Activated CD8-positive, alpha-beta memory T cell treated with anti-CD3 and anti-CD28 coated beads, Interleukin-2, amount 50 U/mL, for 48 hours (primary cell): ENCODE measurements around the gene NMNAT2.

ENCODE experiments used
- DNase-seq: peaks from one replicate; pipeline ENCODE4 v3.0.0-alpha.2; 2020

NMNAT2 gene

DNA sequence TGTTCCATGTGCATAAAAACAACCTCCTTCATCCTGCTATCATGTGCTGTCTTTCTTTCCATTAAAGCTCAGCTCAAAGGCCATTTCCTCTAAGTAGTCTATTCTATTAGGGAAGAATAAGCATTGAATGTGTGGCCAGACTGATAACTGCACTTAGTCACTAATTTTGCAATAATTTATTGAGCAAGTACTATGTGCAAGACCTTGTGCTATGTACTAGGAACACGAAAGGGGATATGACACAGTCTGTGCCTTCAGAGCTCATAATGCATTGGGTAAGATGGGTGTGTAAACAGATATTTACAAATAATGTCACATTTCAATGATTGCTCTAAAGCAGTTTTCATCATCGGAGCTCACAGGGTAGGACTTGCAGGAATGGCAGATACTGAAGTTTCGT, 54.2 kb downstream of the NMNAT2 start:
- no peak for DNase-seq

DNA sequence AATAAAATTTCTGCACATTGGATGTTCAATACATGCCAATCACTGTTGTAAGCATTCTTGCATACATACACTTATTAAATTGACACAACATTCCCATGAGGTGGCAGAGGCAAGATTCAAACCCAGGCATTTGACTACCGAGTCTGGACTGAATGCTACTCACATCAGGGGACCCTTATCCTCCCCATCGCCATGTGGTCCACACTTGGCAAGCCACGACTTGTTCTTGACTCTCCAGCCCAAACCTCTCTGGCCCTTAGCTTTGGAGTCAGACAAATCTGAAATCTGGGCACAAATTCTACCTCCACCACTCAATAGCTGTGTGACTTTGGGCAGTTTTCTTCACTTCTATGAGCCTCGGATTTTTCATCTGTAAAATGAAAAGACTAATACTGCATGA, 57.1 kb downstream of the NMNAT2 start:
- DNase-seq, result no peak

DNA sequence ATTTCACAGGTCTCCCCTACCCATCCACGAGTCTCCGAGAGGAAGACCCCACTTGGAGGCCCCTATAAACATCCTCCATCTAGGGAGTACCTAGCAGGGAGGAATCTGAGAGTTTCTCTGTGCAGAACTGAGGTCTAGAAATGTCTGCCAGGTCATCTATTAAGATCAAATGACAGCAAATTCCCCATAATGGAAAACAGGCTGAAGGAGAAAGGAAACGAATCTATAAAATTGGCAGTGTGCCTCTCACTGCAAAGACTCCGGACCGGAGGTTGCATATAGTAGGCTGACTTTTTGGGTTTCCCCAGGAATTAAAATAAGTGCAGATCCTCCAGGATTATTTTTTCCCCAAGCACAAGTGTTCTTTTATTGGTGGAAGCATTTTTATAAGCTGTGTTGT, 57.7 kb downstream of the NMNAT2 start:
- no peak for DNase-seq

DNA sequence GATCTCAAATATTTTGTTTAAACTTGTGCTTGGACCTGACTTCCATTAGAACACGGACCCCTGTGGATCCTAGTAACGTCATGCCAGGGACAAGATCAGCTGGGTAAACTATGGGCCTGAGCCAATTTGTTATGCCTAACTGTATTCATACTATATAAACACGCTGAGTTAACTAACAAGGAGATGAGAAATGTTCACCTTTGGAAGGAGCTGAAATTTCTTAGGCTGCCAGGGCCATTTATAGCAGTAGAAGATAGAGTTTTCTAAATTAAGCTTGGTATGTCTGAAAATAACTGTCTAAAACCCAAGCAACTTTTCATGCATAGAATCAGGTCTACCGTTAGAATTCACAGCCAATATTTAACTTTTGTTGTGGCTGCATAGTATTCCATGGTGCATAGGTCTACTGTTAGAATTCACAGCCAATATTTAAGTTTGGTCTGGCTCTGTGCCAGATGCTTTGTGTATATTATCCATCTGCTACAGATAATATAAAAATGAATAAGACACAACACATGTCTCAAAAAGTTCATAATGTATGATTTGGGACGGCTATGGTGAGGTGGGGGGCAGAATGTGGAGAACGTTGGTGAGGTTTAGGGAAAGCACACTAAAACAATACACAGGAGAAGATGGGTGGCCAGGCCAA, 61.5 kb downstream of the NMNAT2 start:
- DNase-seq, result no peak

DNA sequence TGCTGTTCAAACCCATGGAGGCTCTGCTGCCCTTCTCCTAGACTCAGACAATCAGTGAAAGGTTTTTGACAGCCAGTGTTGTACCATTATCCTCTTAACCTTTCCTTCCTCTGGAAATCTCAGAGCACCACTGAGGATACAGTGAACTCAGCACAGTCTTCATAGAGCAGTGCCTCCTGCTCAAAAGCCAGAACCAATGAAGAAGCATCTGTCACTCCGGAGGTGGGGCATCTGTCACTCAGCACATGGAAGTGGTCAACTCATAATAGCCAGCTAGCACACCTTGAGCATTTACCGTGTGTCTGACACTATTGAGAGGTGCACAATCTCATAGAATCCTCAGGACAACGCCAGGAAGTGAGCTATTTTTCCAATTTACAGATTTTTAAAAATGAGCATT, 62.4 kb downstream of the NMNAT2 start:
- no peak for DNase-seq

DNA sequence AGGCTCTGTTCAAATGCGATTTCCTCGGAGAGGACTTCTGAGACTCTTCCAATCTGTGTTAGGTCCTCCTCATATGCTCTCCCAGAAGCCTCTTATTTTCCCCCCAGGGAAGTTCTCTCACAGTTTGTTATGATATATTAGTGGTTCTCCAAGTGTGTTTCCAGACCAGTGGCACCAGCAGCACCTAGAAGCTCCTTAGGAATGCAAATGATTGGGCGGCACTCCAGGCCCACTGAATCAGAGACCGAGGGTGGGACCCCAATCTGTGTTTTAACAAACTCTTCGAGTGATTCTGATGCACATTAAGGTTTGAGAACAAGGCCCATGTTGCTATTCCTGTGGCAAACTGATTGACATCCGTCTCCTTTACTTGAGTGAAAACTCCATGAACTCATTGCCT, 63.0 kb downstream of the NMNAT2 start:
- no peak for DNase-seq

DNA sequence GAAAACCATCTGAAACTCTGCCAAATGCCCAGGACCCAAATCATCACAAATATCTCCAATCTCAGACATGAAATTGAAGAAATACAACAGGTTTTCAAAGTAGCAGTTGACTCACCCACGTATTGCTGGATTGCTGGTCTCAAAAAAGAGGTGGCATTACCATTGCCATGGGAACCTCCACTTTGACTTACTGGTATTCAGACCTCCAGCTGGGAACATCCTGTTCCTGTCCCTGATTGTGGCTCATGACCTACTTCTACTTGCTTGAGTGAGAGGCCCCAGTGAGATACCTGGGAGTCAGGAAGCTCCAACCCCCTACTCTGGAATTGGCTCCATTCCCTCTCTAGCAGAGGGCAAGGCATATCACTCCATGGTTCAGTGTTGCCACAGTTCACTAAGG, 64.6 kb downstream of the NMNAT2 start:
- no peak for DNase-seq

DNA sequence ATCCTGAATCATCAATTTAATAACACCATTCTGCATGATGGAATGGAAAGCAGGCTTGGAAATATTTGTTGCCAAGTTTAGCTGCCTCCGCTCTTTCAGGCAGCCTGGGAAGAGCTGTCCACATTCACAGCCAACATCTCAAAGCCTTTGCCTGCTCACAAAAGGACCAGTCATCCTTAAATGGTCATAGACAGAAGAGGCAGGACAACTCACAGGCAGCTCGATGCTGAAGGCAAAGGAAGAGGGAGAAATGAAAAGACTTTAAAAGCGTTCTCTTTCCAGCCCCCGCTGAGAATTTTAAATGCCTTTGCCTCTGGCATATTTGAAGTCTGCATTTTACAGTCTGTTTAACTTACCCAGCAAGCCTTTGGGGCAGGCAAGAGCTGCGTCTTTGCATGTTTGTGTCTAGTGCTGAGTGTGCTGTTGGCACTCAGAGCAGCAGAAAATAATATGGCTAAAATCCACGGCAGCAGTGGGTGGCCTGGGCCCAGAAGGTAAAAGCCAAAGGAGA, 68.9 kb downstream of the NMNAT2 start:
- no peak for DNase-seq

DNA sequence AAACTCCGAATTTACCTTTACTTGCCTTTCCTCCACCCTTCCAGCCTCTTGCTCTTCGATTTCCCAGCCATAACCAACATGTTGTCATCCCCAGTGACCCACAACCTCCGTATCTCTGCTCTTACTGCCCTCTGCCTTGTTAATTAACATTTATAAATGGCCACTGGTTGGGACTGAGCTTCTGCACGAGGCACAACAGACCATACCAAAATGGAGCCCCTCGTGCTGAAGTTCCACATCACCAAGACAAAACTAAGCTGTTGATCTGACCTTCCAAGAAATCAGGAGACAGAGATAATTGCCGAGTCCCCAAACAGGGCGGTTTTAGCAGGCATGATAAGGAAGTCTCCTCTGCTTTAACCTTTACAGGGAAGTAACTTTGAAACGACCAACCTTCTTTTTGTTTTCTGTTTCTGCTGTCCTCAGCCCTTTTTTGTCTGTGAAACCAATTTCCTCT, 71.9 kb downstream of the NMNAT2 start:
- DNase-seq, result no peak

DNA sequence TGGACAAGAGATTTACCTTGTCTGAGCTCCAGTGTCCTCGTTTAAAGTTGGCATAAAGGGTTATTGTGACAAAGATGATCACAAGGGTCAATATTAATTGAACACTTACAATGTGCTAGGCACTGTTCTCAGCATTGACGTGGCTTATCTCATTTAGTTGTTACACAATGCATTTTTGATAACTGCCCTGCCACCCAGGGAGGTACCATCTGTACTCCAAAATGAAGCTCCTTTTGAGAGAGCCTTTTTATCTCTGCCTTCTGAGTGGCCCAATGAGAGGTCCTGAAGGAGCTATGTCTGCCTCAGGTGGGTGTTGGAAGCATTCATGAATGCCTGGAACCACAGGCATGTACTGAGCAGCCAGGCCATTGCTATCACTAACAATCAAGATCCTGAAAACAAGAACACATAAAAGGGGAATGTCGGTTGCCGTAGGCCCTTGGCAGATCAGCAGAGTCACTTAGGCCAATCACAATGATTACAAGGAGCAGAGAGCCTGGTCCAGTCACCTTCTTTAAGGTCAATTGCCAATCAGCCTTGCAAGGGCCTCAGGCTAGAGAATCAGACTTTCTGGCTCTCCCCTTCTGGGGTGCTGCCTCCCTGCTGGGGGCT, 78.5 kb downstream of the NMNAT2 start:
- no peak for DNase-seq

DNA sequence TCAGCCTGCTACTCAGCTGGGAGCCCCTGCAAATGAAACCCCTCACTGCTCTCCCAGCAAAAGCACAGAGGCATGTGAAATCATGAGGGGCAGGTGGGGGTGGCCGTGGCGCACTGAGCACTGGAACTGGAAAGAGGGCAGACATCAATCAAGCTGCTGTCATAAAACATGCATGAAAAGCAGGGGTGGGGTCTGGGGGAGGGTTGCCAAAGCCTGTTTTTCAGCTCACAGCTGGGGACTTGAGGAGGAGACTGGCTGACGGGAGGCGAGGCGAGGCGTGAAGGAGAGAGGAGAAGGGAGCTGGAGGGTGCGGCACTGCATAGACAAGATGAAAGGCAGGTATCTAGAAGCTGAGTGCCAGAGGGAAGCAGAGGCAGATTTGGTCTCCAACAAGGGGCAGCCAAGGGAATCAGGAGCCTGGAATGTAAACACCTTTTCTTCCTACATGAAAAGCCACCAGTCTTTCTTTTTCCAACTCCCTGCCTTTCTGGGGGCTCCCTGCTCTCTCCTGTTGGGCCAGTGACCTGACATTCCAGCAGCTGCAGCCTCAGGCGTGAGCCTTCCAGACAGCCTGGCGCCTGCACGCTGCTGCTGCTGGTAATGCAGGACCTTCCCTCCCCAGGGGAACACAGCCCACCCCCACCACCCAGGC, 87.0 kb downstream of the NMNAT2 start:
- no peak for DNase-seq

DNA sequence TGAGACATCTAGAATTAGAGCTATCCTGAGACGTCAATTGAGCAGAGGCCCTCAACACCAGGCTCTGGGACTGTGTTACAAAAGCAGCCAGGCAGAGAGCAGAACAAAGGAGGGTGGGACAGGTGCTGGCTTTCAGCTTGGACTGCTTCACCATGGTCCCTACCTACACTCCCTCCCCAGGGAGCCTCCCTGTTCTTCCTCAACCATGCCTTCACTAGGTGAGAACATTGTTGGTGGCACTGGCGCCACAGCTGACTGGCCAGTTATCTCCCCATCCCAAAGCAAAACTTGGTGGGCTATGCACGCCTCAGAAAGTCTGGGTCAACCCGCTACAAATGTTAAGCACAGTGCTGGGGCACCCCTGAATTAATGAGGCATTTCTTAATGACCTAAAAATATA, 87.8 kb downstream of the NMNAT2 start:
- no peak for DNase-seq

DNA sequence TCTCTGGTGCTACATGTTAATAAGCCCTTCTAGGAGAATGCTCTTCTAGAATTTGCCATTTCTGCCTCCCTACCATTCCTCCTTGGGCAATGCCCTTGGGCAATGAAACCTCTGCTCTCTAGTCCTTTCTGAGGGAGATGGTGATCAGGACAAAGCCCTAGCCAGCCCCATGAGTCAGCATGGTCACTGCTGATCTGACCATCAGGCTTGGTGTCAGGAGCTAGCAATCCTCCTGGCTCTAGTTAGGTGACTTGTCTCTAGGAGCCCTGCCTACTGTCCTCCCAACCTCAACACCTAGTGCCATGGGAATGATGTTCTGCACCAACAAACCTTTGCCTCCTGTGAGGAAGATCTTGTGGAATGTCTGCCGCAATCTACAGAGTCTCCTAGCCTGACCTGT, 89.8 kb downstream of the NMNAT2 start:
- DNase-seq, result no peak

DNA sequence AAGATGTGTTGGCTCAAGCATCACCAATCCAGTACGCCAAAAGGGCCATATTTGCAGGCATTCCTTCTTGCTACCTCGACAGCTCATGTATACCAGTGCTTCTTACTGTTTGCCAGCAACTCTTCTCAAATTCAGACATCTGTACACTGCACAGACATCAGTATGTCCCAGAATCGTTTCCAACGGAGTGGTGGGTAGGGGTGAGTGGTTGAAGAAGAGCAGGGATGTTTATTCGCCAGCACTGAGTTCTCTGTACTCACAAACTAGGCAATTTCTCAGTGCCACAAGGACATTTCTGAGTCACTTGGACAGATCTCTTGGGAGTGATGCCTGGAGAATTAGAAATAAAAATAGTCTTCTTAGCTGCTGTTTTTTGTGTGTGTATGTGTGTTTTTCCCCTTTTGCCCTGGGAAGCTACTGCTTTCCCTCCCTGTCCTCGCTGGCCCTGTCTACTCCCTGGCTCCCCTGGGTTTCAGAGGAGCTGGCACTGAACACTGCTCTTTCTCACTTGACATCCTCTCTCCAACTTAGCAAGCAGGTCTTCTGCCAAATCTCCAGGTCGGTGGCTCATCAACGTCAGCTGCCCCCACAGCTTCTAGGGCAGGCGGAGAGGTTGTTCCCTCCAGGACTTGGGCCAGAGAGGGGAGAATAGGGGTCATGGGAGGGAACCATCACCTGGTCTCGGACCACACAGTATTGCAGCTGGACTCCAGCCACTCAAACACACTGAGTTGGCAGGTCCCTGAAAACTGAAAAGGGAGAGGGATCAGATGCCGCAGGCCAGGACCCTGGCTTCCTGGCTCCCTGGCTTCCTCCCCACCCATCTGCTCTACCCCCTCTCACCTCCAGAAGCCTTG, 90.5 kb downstream of the NMNAT2 start:
- DNase-seq, result no peak

DNA sequence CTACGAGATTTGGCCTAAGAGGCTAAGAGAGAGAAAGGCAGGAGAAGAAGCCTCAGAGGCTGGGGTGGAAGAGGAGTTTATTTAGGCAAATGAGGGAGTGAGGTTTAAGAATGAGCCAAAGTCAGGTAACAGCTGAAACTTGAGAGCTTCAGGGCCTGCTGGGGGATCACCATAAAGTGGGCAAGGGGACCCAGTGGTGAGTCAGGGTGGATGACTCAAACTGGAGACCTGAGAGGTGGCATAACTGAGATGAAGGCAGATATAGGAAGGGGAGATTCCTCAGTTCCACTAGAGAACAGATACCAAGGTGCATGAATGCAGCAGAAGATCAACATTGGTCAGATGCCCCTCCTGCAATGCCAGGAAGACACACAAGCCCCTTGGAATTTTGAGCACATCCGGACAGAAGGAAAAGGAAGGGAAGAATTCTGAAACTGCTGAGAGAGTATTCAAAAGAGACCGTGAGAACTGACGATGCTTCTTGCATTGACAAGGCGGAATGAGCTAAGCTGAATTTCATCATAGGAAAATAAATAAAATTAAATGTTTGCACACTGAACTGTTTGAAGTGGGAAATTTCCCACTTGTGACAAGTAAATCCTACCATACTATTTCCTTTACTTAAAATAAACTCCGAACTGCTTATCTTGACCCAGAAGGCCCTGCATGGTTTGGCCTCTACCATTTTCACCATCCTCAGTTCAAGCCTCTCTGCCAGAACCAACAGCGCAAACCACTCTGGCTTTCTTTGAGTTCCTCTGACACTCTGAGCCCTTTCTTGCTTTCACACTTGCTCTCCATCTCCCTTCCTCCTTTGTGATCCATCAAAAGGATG, 94.1 kb downstream of the NMNAT2 start:
- DNase-seq, result no peak

DNA sequence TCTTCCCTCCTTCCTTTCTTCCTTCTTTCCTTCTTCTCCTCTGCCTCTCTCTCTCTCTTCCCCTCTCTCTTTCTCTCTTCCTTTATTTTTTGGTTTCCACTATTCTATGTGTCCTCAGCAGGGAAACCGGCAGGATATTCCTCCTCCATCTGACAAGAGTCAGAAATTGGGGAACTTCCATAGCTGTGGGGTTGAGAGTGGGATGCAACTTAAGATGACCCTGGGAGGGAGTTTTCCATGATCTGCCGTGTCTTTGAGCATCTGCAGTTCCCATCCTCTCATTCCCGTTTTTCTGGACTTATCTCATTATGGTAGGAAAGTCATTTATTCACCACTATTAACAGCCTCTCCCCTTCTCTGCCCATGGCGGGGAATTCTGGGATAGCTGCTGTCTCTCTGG, 98.6 kb downstream of the NMNAT2 start:
- no peak for DNase-seq

DNA sequence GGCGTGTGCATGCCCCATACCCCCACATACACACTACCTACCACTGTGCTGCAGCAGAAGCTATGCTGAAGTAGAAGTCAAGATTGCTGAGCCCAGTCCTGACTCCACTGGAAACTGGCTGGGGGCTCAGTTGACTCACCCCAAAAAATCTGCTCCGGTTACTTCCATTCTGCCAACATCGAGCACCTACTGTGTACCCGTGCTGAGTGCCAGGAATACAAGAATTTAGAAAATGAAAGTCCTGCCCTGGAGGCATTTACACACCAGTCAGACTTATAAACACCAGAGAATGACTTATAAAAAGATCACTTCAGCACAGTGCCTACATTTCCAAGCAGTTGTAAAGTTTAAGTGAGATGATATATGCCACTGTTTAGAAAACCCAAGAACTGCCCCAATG, 99.1 kb downstream of the NMNAT2 start:
- DNase-seq, result no peak

DNA sequence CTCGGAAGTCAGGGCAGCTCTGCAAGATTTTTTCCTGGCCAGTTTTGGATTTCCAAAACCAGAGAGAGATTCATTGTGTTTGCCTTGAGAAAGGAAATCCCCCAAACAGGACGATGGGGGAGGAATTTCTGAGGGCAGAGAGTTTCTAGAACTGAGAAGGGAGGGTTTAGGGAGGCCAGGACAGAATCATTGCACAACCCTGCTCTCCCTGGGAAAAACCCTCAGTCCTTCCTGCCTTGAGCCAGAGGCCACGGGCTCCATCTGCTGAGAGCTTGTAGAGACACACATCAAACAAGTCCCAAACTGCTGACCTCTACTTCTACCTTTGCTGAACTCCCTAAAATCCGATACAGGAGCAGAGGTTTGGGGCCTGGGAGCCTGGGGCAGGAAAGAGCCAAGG, 99.7 kb downstream of the NMNAT2 start:
- DNase-seq, result no peak

DNA sequence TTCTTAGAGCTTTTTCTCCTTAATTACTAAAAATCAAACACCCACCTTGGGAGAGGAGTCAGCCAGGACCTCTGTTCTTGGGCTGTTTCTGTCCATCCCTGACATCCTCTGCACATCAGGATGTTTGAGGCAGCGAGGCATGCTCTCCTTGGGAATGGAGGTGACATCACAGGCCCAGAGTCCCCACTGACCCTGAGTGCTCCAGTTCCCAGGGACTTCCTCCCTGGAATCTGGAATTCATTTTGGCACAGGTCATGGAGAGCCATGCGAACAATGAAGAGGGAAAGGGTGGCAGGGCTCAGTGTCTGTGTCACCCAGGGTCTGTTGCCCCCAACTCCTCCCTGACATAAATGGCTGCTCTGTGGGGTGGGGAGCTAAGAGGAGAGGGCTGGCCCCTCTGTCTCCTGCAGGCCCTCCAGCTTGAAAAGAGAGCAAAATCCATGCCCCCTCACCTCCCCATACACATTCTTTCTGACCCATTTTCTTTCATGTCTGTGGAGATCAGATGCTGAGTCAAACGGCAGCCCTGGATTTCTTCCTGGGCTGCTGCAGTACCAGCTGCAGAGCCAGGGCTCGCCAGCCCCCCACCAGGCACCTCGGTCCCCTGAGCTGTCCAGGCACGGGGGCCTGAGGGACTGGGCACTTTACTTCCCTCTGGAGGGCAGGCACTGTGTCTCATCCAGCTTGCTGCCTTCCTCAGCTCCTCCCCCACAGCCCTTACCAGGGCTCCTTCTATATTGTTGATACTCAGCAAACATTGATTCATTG, 102.0 kb downstream of the NMNAT2 start:
- DNase-seq, result no peak

DNA sequence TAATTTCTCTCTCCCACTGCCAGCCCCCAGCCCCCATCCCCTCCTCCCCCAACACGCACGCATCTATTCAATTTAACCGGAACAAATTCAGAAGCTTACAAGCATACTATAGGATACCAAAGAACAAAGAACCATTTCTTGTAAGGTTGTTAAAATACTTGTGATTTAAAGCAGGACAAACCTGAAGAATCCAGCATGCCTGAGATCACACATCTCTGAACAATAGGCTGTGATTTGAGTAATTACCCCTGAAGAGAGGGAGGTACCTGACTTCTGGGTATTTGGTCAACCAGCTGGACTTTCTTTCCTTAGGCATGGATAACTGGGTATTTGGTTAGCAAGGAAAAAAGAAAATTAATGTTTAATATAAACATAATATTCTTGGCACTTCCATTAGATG, 105.1 kb downstream of the NMNAT2 start:
- DNase-seq, result no peak

DNA sequence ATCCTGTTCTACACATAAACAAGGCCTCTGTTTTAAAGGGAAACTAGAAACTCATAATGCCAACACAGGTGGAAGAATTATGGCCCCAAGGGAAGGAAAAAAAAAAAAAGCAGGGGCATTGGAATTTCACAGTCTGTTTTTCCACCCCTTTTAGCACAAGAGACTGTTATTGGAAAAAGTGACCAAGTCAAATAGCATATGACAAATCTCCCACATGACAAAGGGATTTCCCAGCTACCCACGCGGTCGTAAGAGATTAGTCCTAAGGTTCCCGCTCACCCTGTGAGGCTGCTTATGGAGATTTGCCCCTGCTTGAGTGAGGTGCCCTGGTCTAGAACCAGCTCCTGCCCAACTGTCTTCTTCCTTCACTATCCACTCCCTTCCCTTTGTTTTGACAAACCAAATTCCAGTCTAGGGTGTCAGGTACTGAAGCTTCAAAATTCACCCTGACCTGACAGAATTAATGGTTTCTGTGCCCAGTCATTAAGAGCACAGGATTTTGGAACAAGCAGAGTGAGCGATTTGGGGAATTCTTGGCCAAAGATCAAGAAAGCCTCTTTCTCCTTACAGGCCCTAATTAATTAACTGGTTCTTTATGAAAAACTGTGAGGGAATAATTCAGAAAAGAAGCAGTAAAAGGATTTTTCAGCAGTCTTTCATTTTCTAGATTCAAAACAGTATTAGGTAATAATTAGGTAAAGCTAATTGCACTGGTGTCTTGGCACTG, 107.3 kb downstream of the NMNAT2 start:
- no peak for DNase-seq
